ENCODE measurements around the gene DDX55.

Gene DDX55

DNA sequence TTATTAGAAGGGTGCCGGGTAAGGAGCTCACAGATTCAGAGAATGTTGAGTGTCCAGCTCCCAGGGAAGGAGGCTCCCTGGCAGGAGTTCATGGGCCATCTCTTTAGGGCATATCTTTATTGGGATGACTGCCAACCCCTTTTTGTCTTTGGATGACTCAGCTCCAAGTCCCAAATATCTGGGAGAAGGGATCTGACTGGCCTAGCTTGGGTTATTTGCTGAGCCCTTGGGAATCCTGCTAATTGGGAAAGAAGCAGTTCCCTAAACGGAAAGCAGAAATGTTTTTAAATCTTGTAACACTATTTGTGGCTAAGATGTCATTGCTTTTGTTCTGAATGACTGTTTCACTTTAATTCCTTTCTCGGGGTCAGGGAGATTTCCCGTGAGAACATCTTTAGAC is 12.6 kb downstream of the DDX55 start:
- DNase-seq: no peak

DNA sequence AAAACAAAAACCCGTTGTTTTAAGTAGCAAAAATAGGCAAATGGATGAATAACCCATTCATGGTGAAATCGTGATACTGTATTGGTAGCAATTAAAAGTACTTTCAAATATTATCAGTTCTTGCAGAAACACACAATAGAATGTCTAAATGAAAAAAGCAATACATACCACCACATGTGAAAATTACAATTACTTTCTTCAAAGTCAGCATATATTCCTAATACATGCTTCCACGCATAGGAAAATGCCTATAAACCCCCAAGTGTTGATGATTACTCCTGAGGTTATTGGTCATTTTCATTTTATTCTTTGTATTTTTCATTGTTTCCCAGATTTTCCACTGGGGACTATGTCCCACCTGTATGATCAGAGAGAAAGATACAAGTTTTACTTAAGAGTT is 15.2 kb downstream of the DDX55 start:
- DNase-seq: no peak

DNA sequence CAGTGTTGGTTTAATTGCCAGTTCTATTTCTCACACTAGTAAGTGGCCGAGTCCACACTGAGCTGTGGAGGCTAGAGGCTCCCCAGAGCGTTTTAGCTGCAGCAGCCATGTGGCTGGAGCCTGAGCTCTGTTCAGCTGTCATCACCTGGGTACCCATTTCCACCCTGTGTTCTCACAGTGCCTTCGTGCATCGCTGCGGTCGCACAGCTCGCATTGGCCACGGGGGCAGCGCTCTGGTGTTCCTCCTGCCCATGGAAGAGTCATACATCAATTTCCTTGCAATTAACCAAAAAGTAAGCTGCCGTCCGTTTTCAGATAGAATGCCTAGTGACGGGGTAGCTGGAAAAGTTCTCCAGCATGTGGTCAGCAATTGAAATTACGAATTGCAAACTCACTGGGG is 15.7 kb downstream of the DDX55 start:
- no peak for DNase-seq

DNA sequence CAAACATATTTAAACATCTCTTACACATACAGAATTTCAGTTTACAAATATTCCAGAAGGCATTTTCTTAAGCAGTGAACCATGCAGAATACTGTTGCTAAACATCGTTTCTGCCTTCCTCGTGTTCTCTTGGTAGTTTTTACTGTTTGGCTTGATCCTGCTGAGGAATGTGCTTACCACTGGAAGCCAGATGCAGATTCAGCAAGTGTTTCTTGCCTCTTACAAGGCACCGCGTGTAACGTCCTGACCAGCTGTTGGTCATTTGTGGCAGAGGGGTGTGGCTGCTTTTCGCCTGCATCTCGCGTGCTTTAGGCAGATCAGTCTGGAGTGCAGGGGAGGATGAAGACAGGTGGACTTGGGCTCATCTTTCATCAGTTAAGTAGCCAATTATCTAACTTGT is 19.2 kb downstream of the DDX55 start:
- no peak for DNase-seq

DNA sequence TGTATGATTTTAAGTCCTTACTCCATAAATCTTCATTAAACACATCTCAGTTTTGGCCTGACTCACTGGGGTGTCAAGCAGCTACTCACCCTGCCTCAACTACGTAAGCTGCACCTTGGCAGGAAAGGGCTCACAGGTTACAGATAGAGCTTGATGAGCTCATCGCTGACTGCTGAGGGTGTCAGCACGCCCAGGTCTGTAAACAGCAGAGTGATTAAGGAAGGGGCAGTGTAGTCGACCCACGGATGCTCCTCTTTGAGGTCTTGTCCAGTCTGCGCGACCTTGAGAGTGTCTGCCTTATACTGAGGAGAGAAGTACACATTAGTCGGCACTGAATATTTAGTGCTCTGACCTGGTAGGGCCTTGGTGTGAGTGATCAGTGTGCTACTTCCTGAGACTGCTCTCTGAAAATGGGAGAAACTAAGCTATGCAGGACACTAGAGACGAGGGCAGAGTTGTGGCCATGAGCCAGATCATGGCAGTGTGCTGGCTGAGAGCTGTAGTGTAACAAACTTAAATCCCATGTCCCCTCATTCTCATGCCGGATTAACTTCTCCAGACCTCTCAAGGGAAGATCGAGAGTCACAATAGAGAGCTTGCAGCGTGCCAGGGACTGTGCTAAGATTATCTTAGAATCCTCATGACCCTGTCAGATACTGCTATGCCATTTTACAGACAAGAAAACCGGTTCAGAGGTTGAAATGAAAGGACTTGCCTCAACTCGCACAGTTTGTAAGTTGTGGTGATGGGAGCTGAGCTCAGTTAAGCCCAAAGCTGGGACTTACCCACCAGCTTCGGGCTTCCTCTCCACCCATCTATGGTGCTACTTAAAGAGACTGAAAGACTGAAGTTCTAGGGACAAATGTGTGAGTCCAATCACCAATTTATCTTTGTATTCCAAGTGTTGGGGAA is 20.0 kb downstream of the DDX55 start:
- no peak for DNase-seq

DNA sequence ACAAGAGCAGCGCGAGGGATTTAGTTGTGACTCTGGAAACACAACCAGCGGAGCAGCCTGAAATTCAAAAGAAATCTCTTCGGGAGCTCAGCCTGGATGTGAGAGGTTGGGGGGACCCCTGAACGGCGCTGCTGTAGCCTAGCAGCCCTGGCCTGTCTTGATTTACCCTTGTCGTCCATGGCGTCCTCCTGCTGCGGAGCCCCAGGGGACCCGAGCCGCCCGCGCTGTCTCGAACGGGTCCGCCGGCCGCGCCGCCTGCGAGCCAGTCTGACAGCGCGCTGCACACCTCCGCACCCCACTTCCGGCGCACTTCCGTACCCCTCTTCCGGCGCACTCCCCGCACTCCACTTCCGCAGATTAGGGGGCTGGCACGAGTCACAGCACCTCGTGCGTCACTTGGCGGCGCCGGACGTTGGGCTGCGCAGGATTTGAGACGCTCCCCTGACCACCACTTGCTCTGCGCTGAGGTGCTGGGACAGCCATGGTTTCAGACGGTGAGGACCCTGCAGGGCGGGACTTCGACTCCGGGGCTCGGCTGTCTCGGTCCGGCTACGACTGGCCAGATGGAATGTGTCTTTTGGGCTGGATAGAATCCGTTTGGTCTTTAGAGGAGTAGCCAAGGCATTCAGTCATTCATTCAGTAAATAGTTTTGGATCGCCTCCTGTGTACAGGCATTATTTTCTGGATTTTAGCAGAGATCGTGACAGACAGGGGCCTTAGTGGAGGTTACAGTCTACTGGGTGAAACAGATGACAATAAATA is 31.7 kb downstream of the DDX55 start, which contains the start of the genes EIF2B1 and GTF2H3:
TSS of gene EIF2B1 (minus strand) at position 308 of the 763 bp plus-strand sequence. CDS start at position 179, 129 bp downstream.
TSS of gene GTF2H3 (plus strand) at position 451 of the 763 bp plus-strand sequence. CDS start at position 482, 31 bp downstream.
- peak; percentile 91 for DNase-seq

DNA sequence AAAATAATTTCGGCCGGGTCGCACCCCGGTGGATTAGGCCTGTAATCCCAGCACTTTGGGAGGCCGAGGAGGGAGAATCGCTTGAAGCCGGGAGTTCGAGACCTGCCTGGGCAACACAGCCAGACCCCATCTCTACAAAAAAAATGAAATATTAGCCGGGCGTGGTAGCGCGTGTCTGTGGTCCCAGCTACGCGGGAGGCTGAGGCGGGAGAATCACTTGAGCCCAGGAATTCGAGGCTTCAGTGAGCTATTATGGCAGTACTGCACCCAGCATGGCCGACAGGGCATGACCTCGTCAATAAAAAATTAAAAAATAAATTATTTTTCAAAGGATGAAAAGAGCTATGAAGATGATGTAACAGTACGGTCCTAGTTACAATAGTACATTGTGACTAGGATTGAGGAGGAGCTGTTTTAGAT is 32.3 kb downstream of the DDX55 start:
- DNase-seq: no peak

DNA sequence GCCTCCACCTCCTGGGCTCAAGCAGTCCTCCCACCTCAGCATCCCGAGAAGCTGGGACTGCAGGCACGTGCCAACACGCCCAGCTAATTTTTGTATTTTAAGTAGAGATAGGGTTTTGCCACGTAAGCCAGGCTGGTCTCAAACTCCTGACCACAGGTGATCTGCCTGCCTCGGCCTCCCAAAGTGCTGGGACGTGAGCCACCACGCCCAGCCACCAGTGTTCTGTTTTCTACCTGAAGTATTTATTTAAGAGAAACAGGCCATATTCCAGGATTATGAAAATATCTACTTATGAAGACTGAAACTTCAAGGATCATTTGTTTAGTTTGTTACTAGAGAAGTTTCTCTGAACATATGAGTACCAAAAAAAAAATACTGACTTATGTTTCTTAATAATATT is 42.0 kb downstream of the DDX55 start:
- no peak for DNase-seq

DNA sequence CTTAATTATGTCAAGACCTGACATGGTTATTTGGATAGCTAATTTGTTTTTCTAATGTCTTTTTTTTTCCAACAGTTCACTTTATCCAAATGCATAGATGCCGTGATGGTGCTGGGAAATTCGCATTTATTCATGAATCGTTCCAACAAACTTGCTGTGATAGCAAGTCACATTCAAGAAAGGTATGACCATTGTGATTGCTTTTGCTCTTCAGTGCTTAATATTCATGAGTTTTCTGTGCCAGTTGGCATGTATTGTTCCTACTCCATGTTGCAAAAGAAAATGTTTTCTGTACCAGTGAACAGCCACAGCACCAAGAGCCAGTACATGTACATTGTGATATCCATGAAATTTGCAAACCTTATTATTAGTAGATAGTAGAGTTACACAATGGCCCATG is 43.5 kb downstream of the DDX55 start:
- no peak for DNase-seq

DNA sequence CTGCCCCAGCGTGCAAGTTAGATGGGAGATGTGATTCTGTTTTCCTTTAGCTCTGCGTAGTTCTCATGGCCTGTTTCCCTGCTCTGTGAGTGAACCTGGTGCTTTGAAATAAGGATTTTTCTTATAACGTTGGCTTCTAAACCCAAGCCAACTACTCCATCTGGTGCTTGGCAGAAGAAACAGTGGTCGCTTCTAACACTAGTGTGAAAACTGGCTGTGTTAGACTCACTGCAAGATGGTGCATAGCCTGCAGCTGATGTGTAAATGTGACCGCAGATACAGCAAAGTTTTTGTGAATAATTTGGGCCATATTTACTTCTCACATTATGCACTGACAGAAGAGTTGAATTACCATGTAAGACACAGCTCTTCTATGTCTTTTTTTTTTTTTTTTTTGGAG is 44.0 kb downstream of the DDX55 start:
- no peak for DNase-seq

DNA sequence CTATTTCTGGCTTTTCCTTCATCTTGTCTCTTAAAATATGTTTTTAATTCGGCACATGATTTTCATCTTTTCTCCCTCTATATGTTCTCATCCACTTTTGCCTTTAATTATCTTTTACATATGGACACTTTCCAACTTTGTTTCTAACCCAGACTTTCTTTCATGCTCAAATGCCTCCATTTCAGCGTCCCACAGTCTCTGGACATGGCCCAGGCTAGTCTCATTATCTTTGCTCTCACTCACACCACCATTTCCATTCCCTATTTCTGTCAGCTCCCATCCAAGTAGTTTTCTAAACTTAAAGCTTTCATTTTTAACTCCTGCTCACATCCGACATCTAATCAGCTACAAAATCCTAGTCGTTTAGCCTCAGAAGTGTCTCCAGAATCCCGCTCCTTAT is 46.5 kb downstream of the DDX55 start:
- no peak for DNase-seq

DNA sequence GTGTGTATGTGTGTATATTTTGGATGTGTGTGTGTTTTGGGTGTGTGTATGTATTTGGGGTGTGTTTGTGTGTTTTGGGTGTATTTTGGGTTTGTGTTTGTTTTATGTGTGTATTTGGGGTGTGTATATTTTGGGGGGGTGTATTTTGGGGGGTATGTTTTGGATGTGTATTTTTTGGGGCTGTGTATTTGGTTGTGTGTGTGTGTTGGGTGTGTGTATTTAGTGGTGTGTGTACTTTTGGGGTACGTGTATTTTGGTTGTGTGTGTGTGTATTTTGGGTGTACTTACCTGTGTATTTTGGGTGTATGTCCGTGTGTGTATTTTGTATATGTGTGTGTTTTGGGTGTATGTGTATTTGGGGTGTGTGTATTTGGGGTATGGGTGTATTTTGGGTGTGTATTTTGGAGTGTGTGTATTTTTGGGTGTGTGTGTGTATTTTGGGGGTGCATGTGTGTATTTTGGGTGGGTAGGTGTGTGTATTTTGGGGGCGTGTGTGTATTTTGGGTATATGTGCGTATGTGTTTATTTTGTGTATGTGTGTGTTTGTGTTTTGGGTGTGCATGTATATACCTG is 52.3 kb downstream of the DDX55 start:
- DNase-seq: no peak

DNA sequence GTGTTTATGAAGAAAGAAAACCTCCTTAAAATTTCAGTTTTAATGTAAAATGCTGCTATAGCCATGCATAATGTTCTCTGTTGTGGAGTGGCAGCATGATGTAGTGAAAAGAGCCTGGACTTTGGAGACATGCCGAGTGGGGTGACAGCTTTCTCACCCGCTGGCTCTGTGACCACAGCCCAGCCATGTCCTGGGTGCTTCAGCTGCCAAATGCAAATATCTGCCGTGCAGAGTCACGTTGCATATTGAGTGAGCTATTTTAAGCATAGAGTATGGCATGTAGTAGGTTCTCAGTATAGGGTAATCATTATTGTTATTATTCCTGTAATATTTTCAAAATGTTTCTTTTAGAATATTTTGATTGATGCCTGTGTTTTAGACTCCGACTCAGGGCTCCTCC is 53.5 kb downstream of the DDX55 start:
- DNase-seq: no peak

DNA sequence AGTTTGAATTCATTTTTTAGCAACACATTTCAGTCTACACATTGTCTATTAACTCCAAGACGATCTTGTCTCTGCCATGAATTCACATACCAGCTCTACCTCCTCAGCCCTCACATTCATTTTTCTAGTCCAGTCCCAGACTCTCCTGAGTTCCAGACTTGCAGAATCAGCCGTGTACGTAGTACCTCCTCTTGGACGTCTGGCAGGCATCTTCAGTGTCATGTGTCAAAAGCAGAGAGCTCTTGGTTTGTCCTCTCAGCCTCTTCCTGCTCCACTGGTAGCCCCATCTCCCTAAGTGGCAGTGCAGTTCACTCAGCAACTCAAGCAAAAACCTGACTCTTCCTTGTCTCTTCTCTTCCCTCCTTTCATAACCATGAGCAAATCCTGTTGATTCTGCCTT is 54.5 kb downstream of the DDX55 start:
- no peak for DNase-seq

DNA sequence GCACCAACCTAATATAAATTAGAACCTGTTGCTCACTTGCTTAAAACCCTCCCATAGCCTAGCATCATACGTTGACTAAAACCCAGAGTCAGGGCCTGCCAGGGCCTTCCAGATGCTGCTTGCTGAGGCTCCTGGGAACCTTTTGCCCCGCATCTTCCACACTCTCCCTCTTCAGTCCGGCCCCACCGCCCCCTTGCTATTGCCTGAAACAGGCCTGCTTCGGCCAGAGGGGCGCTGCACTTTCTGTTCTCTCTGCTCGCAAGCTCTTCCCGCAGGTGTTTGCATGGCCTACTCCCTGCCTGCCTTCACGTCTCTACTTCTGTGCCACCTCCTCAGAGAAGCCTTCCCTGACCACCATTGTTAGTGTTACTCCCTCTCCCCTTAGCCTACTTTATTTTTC is 55.3 kb downstream of the DDX55 start:
- DNase-seq: no peak

DNA sequence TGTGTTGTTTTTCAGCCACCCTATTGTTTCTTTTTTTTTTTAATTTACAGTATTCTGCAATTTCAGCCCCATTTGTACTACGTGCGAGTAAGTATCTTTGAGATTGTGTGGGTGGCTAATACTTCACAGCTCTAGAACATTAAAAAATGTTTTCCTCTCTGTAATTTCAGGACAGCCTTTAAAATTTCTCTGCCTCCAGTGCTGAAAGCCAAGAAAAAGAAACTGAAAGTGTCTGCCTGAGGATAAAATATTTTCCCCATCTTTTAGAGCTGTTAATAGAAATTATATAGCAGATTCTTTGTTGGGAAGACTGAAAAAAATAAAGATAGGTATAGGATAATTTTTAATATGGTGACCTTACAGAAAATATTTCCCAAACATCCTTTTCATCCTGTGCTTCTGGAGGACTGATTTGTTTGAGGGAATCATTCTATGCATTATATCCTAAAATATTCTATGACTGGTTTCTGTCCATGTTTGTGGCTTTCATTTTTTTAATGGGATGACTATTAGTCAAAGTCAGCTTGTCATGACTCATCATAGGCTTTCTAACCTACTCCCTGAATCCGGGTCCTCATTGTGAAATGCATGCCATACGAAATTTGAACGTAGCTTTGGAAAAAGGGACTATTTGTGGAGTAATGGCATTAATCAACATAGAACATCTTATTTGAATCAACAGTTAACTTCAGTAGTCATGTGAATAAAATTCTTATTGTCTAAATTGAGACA is 58.3 kb downstream of the DDX55 start:
- DNase-seq: no peak

DNA sequence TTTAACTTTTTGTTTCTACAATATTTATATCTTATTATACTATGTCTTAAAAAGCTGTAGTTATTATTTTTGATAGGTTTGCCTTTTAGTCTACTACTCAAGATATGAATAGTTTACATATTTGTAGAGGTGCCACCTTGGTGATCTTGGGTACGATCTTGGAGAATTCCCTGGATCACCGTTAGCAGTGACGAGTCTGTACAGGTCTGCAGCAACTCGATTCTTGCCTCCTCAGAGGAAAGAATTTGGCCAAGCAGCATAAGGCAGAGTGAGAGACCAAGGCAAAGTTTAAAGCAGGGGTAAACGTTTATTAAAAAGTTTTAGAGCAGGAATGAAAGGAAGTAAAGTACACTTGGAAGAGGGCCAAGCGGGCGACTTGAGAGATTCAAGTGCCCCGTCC is 65.9 kb downstream of the DDX55 start:
- DNase-seq: no peak

Data from NK-92 treated with Interleukin-12 subunit alpha and Interleukin-12 subunit beta, amount 100 ng/mL, for 24 hours (cell line).